Uterus (tissue), 4 donors: ENCODE measurements around the gene HDAC7. TPM values are rescaled to one million over a fixed set of nuclear protein-coding genes. Genes with fewer than 3 reads are reported as not detected.
A peak's percentile ranks its signal among the peaks of the same experiment; 100 is the strongest.

Experiments used
- DNase-seq, 2 donors: peaks; one replicate each; pipeline ENCODE4 v3.0.0-alpha.2; 2019 to 2020
- H3K27ac ChIP-seq, 2 donors: fragments of 200-600 bp; sonication (generic); 1 replicate in 1 of 2; 2 replicates in 1 of 2; pipeline ENCODE4 v1.5.1; 2016 to 2018
- H3K27me3 ChIP-seq, 2 donors: fragments of 200-600 bp; sonication (generic); one replicate each; pipeline ENCODE4 v1.5.1; 2018 to 2019; ENCODE audit warnings: control low read depth in 1 of 2
- H3K36me3 ChIP-seq, 2 donors: fragments of 200-600 bp; sonication (generic); one replicate each; pipeline ENCODE4 v1.5.1; 2019; ENCODE audit warnings: control low read depth in 1 of 2
- H3K4me1 ChIP-seq, 2 donors: fragments of 200-600 bp; sonication (generic); one replicate each; pipeline ENCODE4 v1.5.1; 2018 to 2019; ENCODE audit warnings: control low read depth in 1 of 2
- H3K4me3 ChIP-seq, 2 donors: fragments of 200-600 bp; sonication (generic); 1 replicate in 1 of 2; 2 replicates in 1 of 2; pipeline ENCODE4 v1.5.1; 2018 to 2019; ENCODE audit warnings: mild to moderate bottlenecking in 1 of 2
- H3K9me3 ChIP-seq, 2 donors: fragments of 200-600 bp; sonication (generic); one replicate each; pipeline ENCODE4 v1.5.1; 2019; ENCODE audit warnings: control low read depth in 1 of 2
- CTCF ChIP-seq, 4 experiments: fragments of 200-600 bp in 2 of 4; fragments of 450-650 bp in 2 of 4; sonication (generic) in 2 of 4; IDR thresholded peaks; one replicate each; pipeline ENCODE4 v1.5.1; 2016 to 2019; ENCODE audit warnings: antibody characterized with exemption in 4 of 4, mild to moderate bottlenecking in 2 of 4, moderate library complexity in 1 of 4
- POLR2A ChIP-seq, 2 donors: fragments of 450-650 bp; IDR thresholded peaks; one replicate each; pipeline ENCODE4 v1.6.1; 2016; ENCODE audit warnings: antibody characterized with exemption in 2 of 2, mild to moderate bottlenecking in 1 of 2, moderate library complexity in 1 of 2
- intact Hi-C: fragments of 100-400 bp; cut with DNase I; formaldehyde crosslinking; loops from one replicate; pipeline ENCODE4 v1.15.1; 2023; ENCODE audit warnings: low total_unique reads
- total RNA-seq, 4 donors: library from RNA; depleted of rRNA in 3 of 4; stranded (reverse); fragments of >200 nt in 3 of 4; gene quantifications; one replicate each; pipeline versions ENCODE4 v1.1.0 to v1.2.4, GENCODE V29; 2014 to 2023
- donor health status: DM: yes; HTN: yes; CAD: no.

The HDAC7 gene
- total RNA-seq, 4 donors from 2014 or later, result 33.0 to 191 (median 42.5) TPM

- no peak for DNase-seq
- TF ChIP-seq POLR2A (IDR thresholded peaks at IDR 0.05) (no peak), CTCF (IDR thresholded peaks at IDR 0.05) (no peak)
- no peaks in the 10 kb centered on the region for H3K4me1 ChIP-seq
- no peak overlapping the region for H3K27ac ChIP-seq
- no peaks in the 10 kb centered on the region for H3K9me3 ChIP-seq
- intact Hi-C loops, result loop anchor here (10.0 kb wide), 1 partner anchor 91 kb away; no protein-coding TSS in a partner anchor
- H3K4me3 ChIP-seq, result no peak overlapping the region
- H3K27me3 ChIP-seq, result no peaks in the 10 kb centered on the region
- H3K36me3 ChIP-seq, result no peaks in the 10 kb centered on the region
Measured at GRCh38 chr12:47743311-47743860, 76.3 kb downstream of the HDAC7 start.

- peak; percentile 53 to 65 for DNase-seq
- Histone ChIP-seq H3K4me3 (no peak overlapping the region), H3K27ac (no peak overlapping the region), H3K27me3 (no peaks in the 10 kb centered on the region), H3K4me1 (peaks cover 0 to 6% of the 10 kb centered on the region in 2 donors), H3K9me3 (no peaks in the 10 kb centered on the region), H3K36me3 (no peaks in the 10 kb centered on the region)
- intact Hi-C loops, result loop anchor here (10.0 kb wide), 1 partner anchor 92 kb away; no protein-coding TSS in a partner anchor
- no peak for TF ChIP-seq POLR2A (IDR thresholded peaks at IDR 0.05)
- peak; percentile 88 to 95 (median 93) for TF ChIP-seq CTCF (IDR thresholded peaks at IDR 0.05)
Measured at GRCh38 chr12:47742253-47742825, 77.4 kb downstream of the HDAC7 start.

GRCh38 chr12:47741340-47741703 lies 78.4 kb downstream of the HDAC7 start:
- Histone ChIP-seq H3K27ac (peak overlapping the region in 1 of 2 donors; percentile 7), H3K9me3 (no peaks in the 10 kb centered on the region), H3K4me3 (no peak overlapping the region), H3K36me3 (no peaks in the 10 kb centered on the region), H3K27me3 (no peaks in the 10 kb centered on the region), H3K4me1 (peaks cover 7 to 15% of the 10 kb centered on the region in 2 donors)
- intact Hi-C loops, result loop anchor here (10.0 kb wide), 1 partner anchor 93 kb away; no protein-coding TSS in a partner anchor
- TF ChIP-seq CTCF (IDR thresholded peaks at IDR 0.05) (no peak), POLR2A (IDR thresholded peaks at IDR 0.05) (no peak)
- DNase-seq, result peak; percentile 47 to 61

GRCh38 chr12:47740606-47741339 lies 78.9 kb downstream of the HDAC7 start:
- H3K36me3 ChIP-seq, result no peaks in the 10 kb centered on the region
- H3K4me1 ChIP-seq, result peaks cover 9 to 20% of the 10 kb centered on the region in 2 donors
- intact Hi-C loops, result loop anchor here (10.0 kb wide), 1 partner anchor 94 kb away; no protein-coding TSS in a partner anchor
- no peak for DNase-seq
- peak overlapping the region; percentile 18 to 27 for H3K27ac ChIP-seq
- TF ChIP-seq CTCF (IDR thresholded peaks at IDR 0.05) (no peak), POLR2A (IDR thresholded peaks at IDR 0.05) (no peak)
- H3K4me3 ChIP-seq, result no peak overlapping the region
- no peaks in the 10 kb centered on the region for H3K9me3 ChIP-seq
- no peaks in the 10 kb centered on the region for H3K27me3 ChIP-seq

GRCh38 chr12:47739979-47740378 lies 79.7 kb downstream of the HDAC7 start:
- Histone ChIP-seq H3K4me3 (no peak overlapping the region), H3K9me3 (no peaks in the 10 kb centered on the region), H3K27me3 (no peaks in the 10 kb centered on the region), H3K27ac (peak overlapping the region; percentile 18 to 27), H3K36me3 (no peaks in the 10 kb centered on the region), H3K4me1 (peaks cover 9 to 26% of the 10 kb centered on the region in 2 donors)
- no peak for DNase-seq
- intact Hi-C loops, result loop anchor here (10.0 kb wide), 1 partner anchor 95 kb away; no protein-coding TSS in a partner anchor
- no peak for TF ChIP-seq POLR2A (IDR thresholded peaks at IDR 0.05)
- TF ChIP-seq CTCF (IDR thresholded peaks at IDR 0.05), result no peak
